ENCODE measurements around the gene COMMD1.

COMMD1 gene

DNA sequence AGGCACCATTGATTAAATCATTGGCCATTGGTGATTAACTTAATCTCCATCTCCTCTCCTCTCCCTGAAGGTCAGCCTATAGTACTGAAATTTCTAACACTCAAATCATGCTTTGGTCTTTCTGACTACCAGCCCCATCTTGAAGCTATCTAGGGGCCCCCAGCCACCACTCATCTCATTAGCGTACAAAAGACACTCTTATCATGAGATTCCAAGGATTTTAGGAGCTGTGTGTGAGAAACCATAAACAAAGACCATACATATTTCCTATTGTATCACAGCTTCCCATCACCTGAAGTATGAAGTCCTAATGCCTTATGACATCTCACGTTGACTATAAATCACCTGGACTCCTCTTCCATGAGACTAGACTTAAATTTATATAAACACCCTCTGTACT is 196.4 kb downstream of the COMMD1 start:
- no peaks in the 10 kb centered on the region for H3K27me3 ChIP-seq (ENCODE audit: insufficient read depth, low read length, poor library complexity)
- no peak overlapping the region for H3K9ac ChIP-seq (ENCODE audit: low read depth, low read length)
- no peak overlapping the region for H3K27ac ChIP-seq (ENCODE audit: low read length)
- DNase-seq (no peak), ATAC-seq (ENCODE audit: insufficient read depth, low read depth) (no peak)
- no peaks in the 10 kb centered on the region for H4K20me1 ChIP-seq (ENCODE audit: insufficient read depth, low read length)
- no peak overlapping the region for H3K4me2 ChIP-seq (ENCODE audit: insufficient read depth, low read length)
- TF ChIP-seq, protein P1, sequence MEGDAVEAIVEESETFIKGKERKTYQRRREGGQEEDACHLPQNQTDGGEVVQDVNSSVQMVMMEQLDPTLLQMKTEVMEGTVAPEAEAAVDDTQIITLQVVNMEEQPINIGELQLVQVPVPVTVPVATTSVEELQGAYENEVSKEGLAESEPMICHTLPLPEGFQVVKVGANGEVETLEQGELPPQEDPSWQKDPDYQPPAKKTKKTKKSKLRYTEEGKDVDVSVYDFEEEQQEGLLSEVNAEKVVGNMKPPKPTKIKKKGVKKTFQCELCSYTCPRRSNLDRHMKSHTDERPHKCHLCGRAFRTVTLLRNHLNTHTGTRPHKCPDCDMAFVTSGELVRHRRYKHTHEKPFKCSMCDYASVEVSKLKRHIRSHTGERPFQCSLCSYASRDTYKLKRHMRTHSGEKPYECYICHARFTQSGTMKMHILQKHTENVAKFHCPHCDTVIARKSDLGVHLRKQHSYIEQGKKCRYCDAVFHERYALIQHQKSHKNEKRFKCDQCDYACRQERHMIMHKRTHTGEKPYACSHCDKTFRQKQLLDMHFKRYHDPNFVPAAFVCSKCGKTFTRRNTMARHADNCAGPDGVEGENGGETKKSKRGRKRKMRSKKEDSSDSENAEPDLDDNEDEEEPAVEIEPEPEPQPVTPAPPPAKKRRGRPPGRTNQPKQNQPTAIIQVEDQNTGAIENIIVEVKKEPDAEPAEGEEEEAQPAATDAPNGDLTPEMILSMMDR (IDR thresholded peaks at IDR 0.05; ENCODE audit: borderline replicate concordance, extremely low read depth, low read length, poor library complexity, severe bottlenecking): no peak
- no peak for TF ChIP-seq EZH2 (IDR thresholded peaks at IDR 0.05; ENCODE audit: borderline replicate concordance, low read depth, low read length, severe bottlenecking)
- no peaks in the 10 kb centered on the region for H3K4me1 ChIP-seq (ENCODE audit: insufficient read depth, low read length)
- H3K79me2 ChIP-seq (ENCODE audit: insufficient read depth, low read length): no peaks in the 10 kb centered on the region
- H3K9me3 ChIP-seq (ENCODE audit: insufficient read depth, low read length, severe bottlenecking): no peaks in the 10 kb centered on the region
- no peak overlapping the region for H3K4me3 ChIP-seq (ENCODE audit: low read depth in 1 of 2, low read length in 2 of 2)
- H2AFZ ChIP-seq (ENCODE audit: low read depth, low read length): no peak overlapping the region
- H3K36me3 ChIP-seq (ENCODE audit: insufficient read depth, low read length): no peaks in the 10 kb centered on the region

DNA sequence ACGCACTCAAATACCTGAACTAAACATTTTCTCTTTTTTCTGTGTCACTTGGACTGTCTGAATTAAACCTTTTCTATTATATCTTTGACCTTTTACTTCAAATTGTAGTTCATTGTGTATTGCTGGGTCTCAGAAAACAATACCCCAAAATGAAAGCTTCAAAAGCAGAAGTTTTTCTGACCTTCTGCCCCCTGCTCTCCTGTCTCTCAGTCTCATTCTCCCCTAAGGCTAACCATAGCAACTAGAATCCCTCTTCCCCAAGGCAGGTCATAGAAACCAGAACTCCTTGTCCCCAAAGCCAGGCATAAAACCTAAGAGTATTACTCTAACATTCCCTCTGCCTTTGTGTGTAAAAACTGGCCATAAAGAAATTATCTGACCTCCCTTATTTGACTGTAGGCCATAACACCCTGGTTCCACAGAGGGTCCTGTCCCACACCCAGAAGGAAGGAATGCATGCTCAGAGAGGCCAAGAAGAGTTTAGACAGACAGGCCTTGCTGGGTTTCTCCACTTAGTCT is 197.0 kb downstream of the COMMD1 start:
- Histone ChIP-seq H3K27me3 (ENCODE audit: insufficient read depth, low read length, poor library complexity) (no peaks in the 10 kb centered on the region), H3K9ac (ENCODE audit: low read depth, low read length) (no peak overlapping the region), H3K36me3 (ENCODE audit: insufficient read depth, low read length) (no peaks in the 10 kb centered on the region), H3K79me2 (ENCODE audit: insufficient read depth, low read length) (no peaks in the 10 kb centered on the region), H3K27ac (ENCODE audit: low read length) (no peak overlapping the region), H2AFZ (ENCODE audit: low read depth, low read length) (no peak overlapping the region), H3K4me2 (ENCODE audit: insufficient read depth, low read length) (no peak overlapping the region), H4K20me1 (ENCODE audit: insufficient read depth, low read length) (no peaks in the 10 kb centered on the region), H3K4me1 (ENCODE audit: insufficient read depth, low read length) (no peaks in the 10 kb centered on the region), H3K9me3 (ENCODE audit: insufficient read depth, low read length, severe bottlenecking) (no peaks in the 10 kb centered on the region), H3K4me3 (ENCODE audit: low read depth in 1 of 2, low read length in 2 of 2) (no peak overlapping the region)
- TF ChIP-seq, protein P1 (IDR thresholded peaks at IDR 0.05; ENCODE audit: borderline replicate concordance, extremely low read depth, low read length, poor library complexity, severe bottlenecking): no peak
- no peak for ATAC-seq (ENCODE audit: insufficient read depth, low read depth)
- DNase-seq: no peak

DNA sequence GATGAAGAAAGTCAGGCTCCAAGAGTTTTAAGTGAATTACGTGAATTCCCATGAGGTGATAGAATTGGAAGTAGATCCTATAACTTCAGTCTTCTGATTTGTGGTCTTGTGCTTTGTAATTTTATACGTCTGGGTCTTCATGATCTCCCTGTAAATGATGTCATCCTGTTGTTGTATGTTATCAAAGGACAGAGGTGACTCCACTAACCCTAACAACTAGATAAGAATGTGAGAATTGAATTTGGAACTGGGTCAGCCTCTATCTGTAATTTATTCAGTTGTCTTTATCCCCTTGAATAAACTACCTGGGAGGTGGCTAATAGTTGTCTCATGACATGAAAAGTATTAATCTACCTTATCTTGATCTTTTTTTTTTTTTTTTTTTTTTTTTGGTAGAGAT is 204.1 kb downstream of the COMMD1 start:
- Histone ChIP-seq H2AFZ (ENCODE audit: low read depth, low read length) (no peak overlapping the region), H3K27me3 (ENCODE audit: insufficient read depth, low read length, poor library complexity) (no peaks in the 10 kb centered on the region), H3K27ac (ENCODE audit: low read length) (no peak overlapping the region), H3K4me1 (ENCODE audit: insufficient read depth, low read length) (no peaks in the 10 kb centered on the region), H3K79me2 (ENCODE audit: insufficient read depth, low read length) (no peaks in the 10 kb centered on the region), H3K9me3 (ENCODE audit: insufficient read depth, low read length, severe bottlenecking) (no peaks in the 10 kb centered on the region), H4K20me1 (ENCODE audit: insufficient read depth, low read length) (no peaks in the 10 kb centered on the region), H3K9ac (ENCODE audit: low read depth, low read length) (no peak overlapping the region), H3K36me3 (ENCODE audit: insufficient read depth, low read length) (no peaks in the 10 kb centered on the region), H3K4me2 (ENCODE audit: insufficient read depth, low read length) (no peak overlapping the region), H3K4me3 (ENCODE audit: low read depth in 1 of 2, low read length in 2 of 2) (no peak overlapping the region)
- ATAC-seq (ENCODE audit: insufficient read depth, low read depth): no peak
- DNase-seq: no peak
- no peak for TF ChIP-seq EZH2 (IDR thresholded peaks at IDR 0.05; ENCODE audit: borderline replicate concordance, low read depth, low read length, severe bottlenecking)

DNA sequence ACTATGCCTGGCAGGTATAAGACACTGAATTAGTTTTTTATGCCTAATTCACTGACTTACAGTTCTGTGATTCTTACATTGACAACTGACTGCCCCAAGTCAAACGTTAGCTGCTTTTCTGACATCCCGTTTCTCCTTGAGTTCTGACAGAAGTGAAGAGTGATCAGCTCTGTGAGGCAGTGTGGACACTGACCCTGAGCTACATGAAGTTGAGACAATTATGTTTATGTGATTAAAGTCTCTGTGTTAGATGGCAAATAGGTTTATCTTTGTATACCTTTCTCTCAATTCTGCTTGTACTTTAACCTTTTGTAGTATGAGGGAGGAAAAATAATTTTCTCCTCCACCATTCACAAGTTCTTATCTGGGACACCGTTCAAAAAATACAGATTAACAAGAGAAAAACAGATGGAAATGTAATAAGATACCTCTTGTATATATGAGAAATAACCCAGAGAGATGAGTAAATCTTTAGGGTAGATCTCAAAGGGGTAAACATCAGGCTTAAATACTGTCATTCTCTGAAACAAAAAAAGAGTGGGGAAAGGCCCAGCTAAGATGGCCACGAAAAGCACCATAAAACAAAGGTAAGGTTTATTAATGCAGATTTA is 205.0 kb downstream of the COMMD1 start:
- Histone ChIP-seq H3K9me3 (ENCODE audit: insufficient read depth, low read length, severe bottlenecking) (no peaks in the 10 kb centered on the region), H3K4me3 (ENCODE audit: low read depth in 1 of 2, low read length in 2 of 2) (no peak overlapping the region), H2AFZ (ENCODE audit: low read depth, low read length) (no peak overlapping the region), H3K4me2 (ENCODE audit: insufficient read depth, low read length) (no peak overlapping the region), H3K36me3 (ENCODE audit: insufficient read depth, low read length) (no peaks in the 10 kb centered on the region), H3K79me2 (ENCODE audit: insufficient read depth, low read length) (no peaks in the 10 kb centered on the region), H3K4me1 (ENCODE audit: insufficient read depth, low read length) (no peaks in the 10 kb centered on the region), H3K9ac (ENCODE audit: low read depth, low read length) (no peak overlapping the region), H4K20me1 (ENCODE audit: insufficient read depth, low read length) (no peaks in the 10 kb centered on the region), H3K27ac (ENCODE audit: low read length) (no peak overlapping the region), H3K27me3 (ENCODE audit: insufficient read depth, low read length, poor library complexity) (no peaks in the 10 kb centered on the region)
- DNase-seq (no peak), ATAC-seq (ENCODE audit: insufficient read depth, low read depth) (no peak)
- TF ChIP-seq, protein P1 (IDR thresholded peaks at IDR 0.05; ENCODE audit: borderline replicate concordance, extremely low read depth, low read length, poor library complexity, severe bottlenecking): no peak
- TF ChIP-seq EZH2 (IDR thresholded peaks at IDR 0.05; ENCODE audit: borderline replicate concordance, low read depth, low read length, severe bottlenecking): no peak
